HG03354 (cell line): Measurements from ENCODE around the gene ERG.

Source experiments
- ATAC-seq: cut with Tn5 transposase; IDR thresholded peaks from one replicate; pipeline ENCODE4 v1.9.1; 2021; ENCODE audit warnings: mild to moderate bottlenecking; ENCODE audit not compliant: unreplicated experiment, poor library complexity, severe bottlenecking

Gene ERG

DNA sequence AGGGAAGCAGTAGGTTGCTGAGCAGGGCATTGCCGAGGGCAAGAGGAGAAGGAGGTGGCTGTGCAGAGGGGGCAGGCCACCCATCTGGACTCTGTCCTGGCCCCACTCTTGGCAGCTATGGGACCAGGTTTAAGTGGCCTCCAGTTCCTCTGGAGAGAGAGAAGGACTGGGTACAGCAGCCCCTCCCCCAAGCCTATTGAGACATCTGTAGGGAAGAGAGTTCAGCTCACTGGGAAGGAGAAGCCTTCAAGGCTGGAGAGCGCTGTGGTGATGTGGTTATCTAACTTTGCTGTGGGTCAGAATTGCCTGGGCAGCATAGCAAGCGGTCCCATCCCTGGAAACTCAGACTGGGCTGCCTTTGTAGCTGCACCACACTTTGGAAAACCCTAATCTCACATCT lies 147.6 kb downstream of the ERG start:
- ATAC-seq = no peak

DNA sequence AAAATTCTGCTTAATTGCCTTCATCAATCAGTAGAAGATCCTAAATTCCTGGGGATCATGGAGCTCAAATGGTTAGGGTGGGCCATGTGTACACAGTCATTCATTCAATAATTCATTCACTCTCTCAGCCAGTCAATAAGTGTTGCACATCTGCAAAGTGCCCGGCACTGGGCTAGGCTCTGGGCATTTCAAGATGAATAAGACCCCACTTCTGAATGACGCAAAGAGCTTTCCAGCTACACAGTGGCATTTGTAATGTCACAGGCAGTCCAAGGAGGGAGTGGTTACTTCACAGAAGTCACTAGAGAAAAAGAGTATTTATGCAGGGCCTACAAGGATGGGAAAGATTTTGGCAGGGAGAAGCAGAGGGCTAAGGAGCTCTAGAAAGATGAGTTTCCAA lies 148.3 kb downstream of the ERG start:
- no peak for ATAC-seq

DNA sequence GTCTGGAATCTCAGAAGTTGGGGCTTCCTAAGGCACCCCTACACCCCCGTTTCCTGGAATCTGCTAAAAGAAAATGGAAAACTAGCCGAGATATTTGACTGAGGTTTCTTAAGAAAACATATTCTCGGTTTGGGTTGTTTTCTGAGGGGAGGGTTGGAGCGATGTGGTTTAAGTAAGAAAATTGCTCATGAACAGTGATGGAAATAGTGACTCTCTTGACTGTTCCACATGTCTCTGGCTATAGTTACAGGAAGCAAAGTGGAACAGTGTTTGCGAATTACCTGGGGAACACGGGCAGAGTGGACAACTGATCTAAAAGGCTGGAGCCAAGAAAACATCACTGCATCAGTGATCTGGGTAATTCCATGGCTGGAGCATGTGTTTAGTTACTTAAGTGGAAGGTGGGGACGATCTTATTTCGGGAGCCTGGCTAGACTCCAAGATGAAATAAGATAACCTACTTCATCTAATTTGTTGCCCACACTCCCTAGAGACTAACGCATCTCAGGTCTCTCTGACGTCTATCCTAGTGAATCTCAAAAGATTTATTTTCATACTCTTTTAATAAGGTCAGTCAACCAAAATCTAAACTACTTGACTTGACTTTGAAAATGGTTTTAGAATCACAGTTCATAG lies 149.0 kb downstream of the ERG start:
- ATAC-seq = no peak

DNA sequence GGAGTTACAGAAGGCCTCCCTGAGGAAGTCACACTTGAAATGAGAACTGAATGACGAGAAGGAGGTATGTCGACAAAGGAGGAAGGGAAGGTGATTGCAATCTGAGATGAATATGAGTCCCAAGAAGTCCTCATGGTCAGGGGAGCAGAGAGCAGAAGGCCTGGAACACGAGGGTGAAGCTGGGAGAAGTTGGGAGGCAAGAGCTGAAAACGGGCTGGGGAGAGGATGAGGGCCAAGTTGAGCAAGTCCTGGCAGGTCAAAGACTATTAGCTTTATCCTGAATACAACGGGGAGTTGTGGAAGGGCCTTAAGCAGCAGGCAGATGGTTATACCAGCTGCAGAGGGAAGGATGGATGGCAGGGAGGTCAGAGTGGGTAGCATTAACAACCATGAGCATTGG lies 152.0 kb downstream of the ERG start:
- ATAC-seq = no peak

DNA sequence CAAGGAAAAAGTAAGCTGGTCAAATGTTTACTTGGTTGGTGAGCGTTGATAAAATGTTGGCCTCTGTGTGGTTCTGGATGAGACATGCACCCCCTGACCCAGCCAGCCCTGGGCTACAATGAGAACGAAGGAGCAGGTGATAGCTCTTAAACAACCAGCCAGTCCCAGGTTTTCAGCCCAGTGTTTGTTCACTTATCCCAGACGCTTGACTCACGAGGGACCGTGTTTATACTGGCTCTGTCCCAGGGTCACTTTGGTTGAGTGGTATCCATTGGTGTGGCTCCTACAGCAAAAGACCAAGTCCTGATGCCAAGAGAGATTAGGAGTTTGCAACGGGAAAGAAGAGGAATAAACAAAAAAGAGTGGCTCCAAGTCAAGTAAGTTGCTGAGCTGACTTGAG lies 154.6 kb downstream of the ERG start:
- no peak for ATAC-seq

DNA sequence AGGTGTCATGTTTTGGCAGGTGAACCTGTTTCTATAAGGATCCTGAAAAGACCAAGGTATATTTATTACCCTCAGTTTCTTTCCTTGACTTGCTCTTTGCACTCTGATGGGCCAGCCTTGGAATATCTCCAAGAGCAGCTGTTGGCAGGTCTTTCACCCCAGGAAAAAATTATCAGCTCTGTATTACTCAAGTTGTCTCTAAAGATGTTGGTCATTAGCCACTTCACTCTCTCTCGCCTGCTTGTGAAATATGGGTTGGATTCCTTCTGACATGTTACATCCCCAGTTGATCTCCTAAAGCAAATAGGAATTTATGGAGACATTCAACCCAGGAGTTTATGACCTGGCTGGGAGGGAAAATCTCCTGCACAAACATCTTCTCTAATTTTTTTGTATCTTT lies 155.5 kb downstream of the ERG start:
- ATAC-seq = no peak

DNA sequence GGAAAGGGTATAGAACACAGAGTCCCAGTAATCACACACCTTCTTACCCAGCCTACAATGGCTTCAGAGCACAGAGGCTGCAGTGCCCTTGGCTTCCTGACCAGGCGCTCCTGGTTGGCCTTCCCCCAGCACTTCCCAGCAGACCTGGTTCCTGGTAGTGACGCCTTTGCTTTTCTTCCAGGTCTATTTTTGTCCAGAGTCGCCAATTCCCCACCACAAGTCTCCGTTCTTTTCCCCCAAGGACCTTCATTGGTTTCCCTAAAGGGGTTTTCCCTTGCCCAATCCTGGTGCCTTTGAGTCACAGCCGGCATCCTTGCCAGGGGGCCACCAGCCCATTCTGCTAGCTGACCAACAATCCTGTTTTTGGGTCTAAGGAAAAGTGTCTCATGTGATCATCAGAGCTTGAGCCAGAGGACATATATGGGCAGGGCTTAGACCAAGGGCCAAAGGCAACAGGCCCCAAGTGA lies 156.7 kb downstream of the ERG start:
- no peak for ATAC-seq

DNA sequence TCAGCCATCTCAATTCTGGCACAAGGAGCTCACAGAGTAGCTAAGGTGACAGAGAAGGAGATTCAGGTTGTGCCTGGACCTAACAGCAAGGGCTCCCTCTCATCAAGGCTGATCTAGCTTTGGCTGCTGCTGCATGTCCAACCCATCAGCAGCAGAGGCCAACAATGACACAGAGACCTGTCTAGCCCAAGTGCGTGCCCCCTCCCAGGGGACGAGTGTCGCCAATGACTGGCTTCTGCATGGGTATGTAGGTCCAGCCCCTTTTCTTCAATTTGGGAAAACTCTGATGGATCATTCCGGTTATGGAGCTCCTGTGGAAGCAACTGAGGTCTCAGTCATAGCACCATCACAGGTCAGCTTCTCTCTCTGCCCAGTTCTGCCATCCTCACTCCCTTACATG lies 158.1 kb downstream of the ERG start:
- no peak for ATAC-seq

DNA sequence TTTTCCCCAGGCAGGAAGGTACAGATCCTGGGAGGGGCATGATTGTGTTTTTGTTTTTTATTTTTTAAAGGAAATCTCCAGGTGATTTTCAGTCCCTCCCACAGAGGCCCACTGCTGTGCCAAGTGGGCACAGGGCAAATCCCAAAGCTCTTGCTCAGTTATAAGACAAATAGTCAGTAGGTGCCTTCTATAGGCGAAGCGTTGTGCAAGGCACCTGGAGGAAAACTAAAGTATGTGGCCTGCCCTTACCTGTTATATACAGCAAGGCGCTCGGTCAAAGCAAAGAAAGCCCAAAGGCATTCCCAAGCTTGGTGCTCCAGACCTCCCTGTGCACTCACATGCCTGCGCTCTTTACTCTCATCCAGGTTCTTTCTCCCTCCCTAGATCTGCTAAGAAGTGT lies 160.5 kb downstream of the ERG start:
- ATAC-seq = no peak

DNA sequence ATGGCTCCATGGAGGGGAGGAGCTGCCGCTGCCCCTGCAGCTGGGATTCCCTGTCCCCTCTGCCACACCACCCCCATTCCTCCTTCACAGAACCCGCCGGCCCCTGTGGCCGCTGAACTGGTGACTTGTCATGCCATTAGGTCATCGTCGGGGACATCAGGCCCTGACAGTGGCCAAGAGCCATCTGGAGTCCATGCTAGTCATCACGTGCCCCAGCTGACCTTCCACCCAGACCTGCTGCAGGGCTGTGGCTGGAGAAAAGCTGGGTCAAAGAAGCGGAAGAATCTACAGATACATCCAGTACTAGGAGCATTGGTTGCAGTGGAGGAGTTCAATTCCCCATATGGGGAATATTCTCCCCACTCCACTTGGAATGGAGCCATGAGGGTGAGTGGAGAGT lies 163.4 kb downstream of the ERG start:
- ATAC-seq = no peak

DNA sequence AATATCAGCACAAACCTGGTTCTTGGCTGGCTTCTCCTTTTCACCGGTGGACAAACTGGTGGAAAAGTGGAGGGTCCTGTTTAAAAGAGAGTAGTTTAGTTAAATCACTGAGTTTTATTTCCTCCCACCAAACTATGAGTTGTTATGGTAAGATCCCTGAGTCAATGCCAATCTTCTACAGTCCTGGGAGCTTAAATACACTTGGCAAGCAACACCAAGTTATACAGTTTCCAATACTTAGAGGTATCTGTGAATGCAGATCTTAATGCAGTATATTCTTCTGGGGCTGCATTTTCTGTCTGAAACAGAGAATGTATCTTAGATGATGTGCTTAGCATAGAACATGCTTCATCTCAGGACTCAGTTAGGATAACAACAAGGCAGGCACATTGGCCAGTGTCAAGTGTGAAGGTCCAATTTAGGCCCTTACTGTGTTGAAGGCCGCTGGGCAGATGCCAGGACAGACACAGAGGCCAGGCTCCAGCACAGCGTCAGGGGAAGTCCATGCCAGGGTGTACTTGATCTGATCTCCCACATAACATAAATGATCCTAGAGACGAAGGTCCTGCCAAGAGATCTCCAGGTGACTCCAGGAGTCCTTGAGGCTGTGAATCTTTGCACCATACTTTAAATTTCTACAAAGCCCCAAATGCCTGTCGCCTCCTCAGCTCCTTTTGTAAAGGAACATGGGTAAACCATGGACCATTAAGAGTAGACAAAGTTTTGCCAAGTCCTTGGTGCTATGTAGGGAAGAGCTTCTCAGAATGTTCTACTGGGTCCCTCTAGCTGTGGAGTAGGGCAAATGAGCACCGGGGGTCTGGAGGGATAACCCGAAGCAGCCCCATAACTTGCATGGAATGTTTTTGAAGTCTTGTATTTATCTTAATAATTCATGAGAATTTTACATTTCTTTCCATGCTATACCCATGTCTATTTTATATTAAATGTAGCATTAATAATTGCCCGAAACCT lies 164.7 kb downstream of the ERG start:
- no peak for ATAC-seq

DNA sequence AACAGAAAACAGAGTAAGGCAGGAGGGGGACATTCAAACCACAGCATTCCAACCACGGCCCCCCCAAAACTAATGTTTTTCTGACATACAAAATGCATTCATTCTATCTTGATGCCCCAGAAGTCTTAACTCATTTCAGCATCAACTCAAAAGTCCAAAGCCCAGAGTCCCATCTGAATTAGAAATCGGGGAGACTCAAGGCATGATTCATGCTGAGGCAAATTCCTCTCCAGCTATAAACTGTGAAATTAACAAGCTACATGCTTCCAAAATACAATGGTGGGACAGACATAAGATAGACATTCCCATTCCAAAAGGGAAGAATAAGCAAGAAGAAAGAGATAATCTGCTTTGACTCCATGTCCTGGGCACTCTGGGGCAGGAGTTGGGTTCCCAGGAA lies 167.6 kb downstream of the ERG start:
- ATAC-seq = no peak
